Astrocyte of the spinal cord (primary cell): Measurements from ENCODE around the gene MSI2.

Experiments
- DNase-seq: peaks from one replicate; pipeline ENCODE4 v3.0.0; 2011; ENCODE audit warnings: low read depth, low spot score
- H3K4me3 ChIP-seq: 2 replicates; pipeline ENCODE4 v1.5.1; 2011; ENCODE audit warnings: low read depth, mild to moderate bottlenecking, low read length, moderate library complexity
- CTCF ChIP-seq: IDR thresholded peaks from 2 replicates; pipeline ENCODE4 v1.5.1; 2012; ENCODE audit warnings: low read depth, mild to moderate bottlenecking, low read length, inconsistent platforms
- in situ Hi-C: cut with HindIII; loops from 2 replicates; pipeline ENCODE4 v1.10.0; 2017; ENCODE audit warnings: low sequenced_read_pairs

The MSI2 gene

GRCh38 chr17:57535249-57535966 is 279.1 kb downstream of the MSI2 start:
- no peak overlapping the region for H3K4me3 ChIP-seq
- no peak for TF ChIP-seq CTCF
- DNase-seq = no peak
- in situ Hi-C loops = no loop called here

GRCh38 chr17:57536289-57536688 is 280.0 kb downstream of the MSI2 start:
- TF ChIP-seq CTCF = no peak
- in situ Hi-C loops = no loop called here

GRCh38 chr17:57536789-57537523 is 280.6 kb downstream of the MSI2 start:
- TF ChIP-seq CTCF = no peak
- H3K4me3 ChIP-seq = no peak overlapping the region
- DNase-seq = no peak
- in situ Hi-C loops = no loop called here

More at GRCh38 chr17:57536289-57536688, 280.0 kb downstream of the MSI2 start:
- H3K4me3 ChIP-seq = no peak overlapping the region
- DNase-seq = no peak

GRCh38 chr17:57537524-57538410 is 281.4 kb downstream of the MSI2 start:
- in situ Hi-C loops = no loop called here
- TF ChIP-seq CTCF = no peak
- no peak overlapping the region for H3K4me3 ChIP-seq
- peak; percentile 31 for DNase-seq

- no peak overlapping the region for H3K4me3 ChIP-seq
- in situ Hi-C loops = no loop called here
- TF ChIP-seq CTCF = no peak
- DNase-seq = no peak
These were observed 282.6 kb downstream of the MSI2 start for GRCh38 chr17:57538736-57539456.
